HG02798 (cell line): ENCODE results near the gene C6orf47.
"Not testable (repeated sequence)": the region's sequence is repeated elsewhere in the genome, so short reads cannot be mapped to it uniquely, and the experiment has no call there.

Experiments
- ATAC-seq: cut with Tn5 transposase; IDR thresholded peaks from one replicate; pipeline ENCODE4 v1.9.1; 2021; ENCODE audit warnings: mild to moderate bottlenecking; ENCODE audit not compliant: unreplicated experiment, poor library complexity

Gene C6orf47, protein sequence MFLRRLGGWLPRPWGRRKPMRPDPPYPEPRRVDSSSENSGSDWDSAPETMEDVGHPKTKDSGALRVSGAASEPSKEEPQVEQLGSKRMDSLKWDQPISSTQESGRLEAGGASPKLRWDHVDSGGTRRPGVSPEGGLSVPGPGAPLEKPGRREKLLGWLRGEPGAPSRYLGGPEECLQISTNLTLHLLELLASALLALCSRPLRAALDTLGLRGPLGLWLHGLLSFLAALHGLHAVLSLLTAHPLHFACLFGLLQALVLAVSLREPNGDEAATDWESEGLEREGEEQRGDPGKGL

DNA sequence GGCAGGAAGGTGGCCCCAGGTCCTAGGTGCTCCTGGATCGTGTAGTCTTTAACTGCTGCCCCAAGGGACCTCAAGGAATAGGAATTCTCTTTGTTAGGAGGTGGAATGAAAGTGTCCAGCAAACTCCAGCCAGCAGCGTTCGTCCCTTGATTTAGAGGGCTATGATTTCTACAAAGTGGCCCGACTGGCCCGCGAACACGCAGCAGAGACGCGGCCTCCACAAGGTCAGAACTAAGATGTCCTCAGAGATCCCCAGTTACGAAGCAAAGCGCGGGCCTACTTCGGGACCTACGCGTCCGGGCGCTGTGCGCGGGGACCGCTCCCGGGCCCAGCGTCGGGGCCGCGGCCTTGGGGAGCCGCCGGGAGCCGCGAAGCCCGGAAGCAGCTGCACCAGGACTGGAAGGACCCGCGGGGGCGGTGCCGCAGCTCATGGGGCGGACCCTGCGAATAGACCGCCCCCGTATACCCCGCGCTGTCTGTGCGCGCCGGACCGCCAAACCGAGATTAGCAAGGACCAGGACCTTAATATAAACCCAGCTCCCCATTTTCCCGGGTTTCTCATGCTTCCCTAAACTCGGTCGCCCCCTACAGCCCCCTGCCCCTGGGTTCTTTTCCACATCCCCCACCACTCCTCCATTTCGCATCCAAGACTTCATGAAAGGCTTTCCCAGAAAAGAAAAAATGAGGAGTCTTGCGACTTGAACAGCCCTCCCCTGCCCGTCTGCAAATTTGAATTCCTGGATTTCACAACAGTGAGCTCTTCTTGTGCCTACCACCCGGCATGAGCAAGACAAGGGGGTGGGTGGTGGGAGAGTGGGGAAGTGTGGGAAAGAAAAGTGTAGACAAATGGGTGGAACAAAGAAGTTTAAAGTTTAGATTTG lies at the start of gene C6orf47:
Gene C6orf47 (minus strand): TSS at position 398 of the 881 bp plus-strand sequence. CDS start 831 bp downstream, outside the sequence.
- peak; percentile 54 for ATAC-seq

GRCh38 chr6:31709157-31709556 lies 48.6 kb upstream of the C6orf47 start:
- not testable (repeated sequence) for ATAC-seq

- ATAC-seq = no peak
Observed at GRCh38 chr6:31708224-31708623, 47.6 kb upstream of the C6orf47 start.

- no peak for ATAC-seq
Observed at GRCh38 chr6:31707701-31708100, 47.1 kb upstream of the C6orf47 start.

DNA sequence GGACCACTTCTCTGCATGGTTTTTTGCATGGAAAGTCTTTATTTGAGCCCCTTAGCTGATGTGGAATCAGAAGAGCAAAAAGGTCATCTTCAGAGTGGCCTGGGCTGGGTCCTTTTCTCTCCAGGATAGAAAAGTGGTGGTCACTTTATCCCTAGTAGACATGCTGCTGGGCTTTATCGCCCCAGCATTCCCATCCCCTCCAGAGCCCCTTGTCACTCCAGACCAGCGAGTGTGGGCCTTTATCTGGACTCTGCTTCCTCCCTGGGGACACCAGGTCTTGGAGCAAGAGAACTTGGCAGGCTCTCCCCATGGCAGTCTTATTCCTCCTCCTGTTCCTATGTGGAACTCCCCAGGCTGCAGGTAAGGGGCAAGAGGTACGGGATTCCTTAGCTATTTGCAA lies 46.0 kb upstream of the C6orf47 start, which contains the start of gene LY6G6F:
Gene LY6G6F (plus strand): TSS at position 268 of the 400 bp plus-strand sequence. CDS start 41 bp downstream, at position 309.
- no peak for ATAC-seq

- no peak for ATAC-seq
Observed at GRCh38 chr6:31705931-31706330, 45.4 kb upstream of the C6orf47 start.

GRCh38 chr6:31702819-31703716 lies 42.5 kb upstream of the C6orf47 start, which contains the start of gene ABHD16A:
TSS of gene ABHD16A (minus strand) at chr6:31703324. CDS start at chr6:31703281, 43 bp downstream.
- peak; percentile 93 for ATAC-seq

DNA sequence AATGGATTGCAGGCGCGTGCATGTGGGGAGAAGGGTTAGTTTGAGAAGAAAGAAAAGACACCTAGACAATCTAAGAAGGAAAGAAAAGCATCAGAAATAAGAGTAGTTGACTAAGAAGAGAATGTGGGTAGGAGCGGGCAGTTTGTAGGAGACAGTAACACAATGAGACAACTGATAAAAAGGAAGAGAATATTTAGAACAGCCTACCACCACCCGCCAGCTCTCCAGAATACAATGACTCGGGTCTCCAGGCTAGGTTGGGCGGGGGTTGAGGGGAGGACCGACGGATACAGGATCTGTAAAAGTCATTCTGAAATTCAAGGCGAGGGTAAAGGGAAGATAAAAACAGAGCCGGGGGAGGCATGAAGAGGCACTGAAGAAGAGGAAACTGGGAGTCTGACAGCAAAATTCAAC lies 41.8 kb upstream of the C6orf47 start:
- no peak for ATAC-seq

DNA sequence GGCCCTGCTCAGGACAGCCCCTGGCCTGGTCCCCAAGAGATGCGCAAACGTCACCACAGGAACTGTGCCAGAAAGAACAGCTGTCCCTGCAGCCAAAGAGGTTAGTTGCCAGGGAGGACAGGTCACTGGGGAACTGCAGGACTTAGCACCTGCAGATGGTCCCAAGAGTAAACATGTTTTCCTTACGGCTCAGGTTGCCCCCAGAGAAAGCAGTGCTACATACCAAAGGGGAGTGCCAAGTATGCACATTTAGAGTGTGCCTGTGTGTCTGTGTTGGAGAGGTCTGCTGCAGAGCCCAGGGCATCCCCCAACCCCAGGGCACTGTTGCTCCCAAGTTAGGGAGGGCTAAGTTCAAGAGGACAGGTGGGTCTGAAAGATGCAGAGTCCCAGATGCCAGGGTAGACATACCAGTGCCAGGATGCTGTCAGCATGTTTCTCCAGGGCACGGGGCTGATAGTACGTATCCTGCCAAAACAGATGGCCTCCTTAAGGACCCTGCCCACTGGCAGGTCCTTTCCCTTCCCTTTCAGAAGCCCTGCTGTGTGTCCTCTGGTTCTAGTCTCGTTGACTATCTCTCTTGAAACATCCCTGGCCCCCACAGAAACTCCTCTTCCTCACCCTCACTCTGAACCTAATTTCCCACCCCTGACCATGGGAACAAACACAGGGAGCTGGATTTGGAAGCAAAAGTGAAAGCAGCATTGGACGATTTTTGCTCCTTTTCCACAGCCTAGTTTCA lies 41.3 kb upstream of the C6orf47 start:
- ATAC-seq = no peak

- ATAC-seq = no peak
Observed at GRCh38 chr6:31700740-31701401, 40.3 kb upstream of the C6orf47 start.

DNA sequence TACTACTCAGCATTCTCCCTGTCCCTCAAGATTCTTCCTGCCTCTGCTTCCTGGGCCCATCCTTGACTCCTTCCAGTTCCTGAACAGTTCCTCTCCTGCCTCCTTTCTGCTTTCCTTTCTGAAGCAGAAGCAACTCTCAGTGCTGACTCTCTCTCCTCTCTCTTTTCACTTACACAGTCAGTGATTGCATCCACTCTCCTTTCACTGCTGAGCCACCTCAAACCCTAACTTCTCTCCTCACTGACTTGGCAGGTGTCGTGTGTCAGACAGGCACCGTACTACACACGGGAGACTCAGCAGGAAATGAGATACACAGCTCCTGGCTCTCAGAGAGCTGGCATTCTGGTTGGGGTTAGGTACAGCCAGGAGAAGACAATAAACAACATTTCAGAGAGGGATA lies 37.0 kb upstream of the C6orf47 start:
- ATAC-seq = no peak

- ATAC-seq = no peak
Observed at GRCh38 chr6:31693535-31693934, 33.0 kb upstream of the C6orf47 start.

GRCh38 chr6:31692886-31693285 lies 32.3 kb upstream of the C6orf47 start:
- no peak for ATAC-seq

GRCh38 chr6:31692353-31692752 lies 31.8 kb upstream of the C6orf47 start:
- ATAC-seq = no peak

GRCh38 chr6:31691564-31692108 lies 31.1 kb upstream of the C6orf47 start:
- ATAC-seq = no peak

DNA sequence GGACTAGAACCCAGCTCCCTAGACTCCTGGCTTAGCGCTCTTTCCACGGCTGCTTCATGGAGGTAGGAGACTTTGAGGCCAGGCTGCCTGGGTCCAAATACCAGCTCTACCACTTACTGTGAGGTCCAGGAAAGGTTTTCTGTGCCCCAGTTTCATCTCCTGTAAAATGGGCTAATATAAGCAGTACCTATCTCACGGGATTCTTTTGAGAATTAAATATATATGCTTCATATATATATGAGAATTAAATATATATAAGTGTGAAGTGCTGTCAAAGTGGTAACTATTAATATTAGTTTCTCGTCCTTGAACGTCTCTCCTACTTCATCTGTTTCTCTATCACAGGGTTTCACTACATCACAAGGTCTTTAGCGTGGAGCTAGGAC lies 30.5 kb upstream of the C6orf47 start:
- no peak for ATAC-seq

GRCh38 chr6:31690231-31691077 lies 29.9 kb upstream of the C6orf47 start:
- ATAC-seq = no peak
